LNCAP (cell line): ENCODE data around the gene PPP1R12C.

ENCODE experiments used
- CTCF ChIP-seq: fragments of 450-650 bp; IDR thresholded peaks from 2 replicates; pipeline ENCODE4 v1.5.1; 2017; ENCODE audit warnings: mild to moderate bottlenecking

The PPP1R12C gene

DNA sequence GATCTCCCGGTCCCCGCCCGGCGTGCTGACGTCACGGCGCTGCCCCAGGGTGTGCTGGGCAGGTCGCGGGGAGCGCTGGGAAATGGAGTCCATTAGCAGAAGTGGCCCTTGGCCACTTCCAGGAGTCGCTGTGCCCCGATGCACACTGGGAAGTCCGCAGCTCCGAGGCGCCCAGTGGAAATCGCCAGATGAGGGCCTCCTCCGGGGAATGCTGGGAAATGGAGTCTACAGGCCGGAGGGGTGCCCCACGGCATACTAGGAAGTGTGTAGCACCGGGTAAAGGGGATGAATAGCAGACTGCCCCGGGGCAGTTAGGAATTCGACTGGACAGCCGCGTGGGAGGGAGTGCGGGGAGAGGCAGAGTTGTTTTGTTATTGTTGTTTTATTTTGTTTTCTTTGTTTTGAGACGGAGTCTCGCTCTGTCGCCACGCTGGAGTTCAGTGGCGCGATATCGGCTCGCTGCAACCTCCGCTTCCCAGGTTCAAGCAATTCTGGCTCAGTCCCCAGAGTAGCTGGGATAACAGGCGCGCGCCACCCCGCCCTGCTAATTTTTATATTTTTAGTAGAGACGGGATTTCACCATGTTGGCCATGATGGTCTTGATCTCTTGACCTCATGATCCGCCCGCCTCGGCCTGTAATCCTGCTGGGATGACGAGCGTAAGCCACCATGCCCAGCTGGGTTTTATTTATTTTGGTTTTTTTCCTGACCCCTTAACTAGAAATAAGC is 390 bp upstream of the PPP1R12C start:
- TF ChIP-seq CTCF: no peak

GRCh38 chr19:55116232-55116858 is 1.1 kb downstream of the PPP1R12C start:
- no peak for TF ChIP-seq CTCF

DNA sequence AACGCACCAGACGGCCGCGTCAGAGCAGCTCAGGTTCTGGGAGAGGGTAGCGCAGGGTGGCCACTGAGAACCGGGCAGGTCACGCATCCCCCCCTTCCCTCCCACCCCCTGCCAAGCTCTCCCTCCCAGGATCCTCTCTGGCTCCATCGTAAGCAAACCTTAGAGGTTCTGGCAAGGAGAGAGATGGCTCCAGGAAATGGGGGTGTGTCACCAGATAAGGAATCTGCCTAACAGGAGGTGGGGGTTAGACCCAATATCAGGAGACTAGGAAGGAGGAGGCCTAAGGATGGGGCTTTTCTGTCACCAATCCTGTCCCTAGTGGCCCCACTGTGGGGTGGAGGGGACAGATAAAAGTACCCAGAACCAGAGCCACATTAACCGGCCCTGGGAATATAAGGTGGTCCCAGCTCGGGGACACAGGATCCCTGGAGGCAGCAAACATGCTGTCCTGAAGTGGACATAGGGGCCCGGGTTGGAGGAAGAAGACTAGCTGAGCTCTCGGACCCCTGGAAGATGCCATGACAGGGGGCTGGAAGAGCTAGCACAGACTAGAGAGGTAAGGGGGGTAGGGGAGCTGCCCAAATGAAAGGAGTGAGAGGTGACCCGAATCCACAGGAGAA is 1.9 kb downstream of the PPP1R12C start:
- no peak for TF ChIP-seq CTCF

DNA sequence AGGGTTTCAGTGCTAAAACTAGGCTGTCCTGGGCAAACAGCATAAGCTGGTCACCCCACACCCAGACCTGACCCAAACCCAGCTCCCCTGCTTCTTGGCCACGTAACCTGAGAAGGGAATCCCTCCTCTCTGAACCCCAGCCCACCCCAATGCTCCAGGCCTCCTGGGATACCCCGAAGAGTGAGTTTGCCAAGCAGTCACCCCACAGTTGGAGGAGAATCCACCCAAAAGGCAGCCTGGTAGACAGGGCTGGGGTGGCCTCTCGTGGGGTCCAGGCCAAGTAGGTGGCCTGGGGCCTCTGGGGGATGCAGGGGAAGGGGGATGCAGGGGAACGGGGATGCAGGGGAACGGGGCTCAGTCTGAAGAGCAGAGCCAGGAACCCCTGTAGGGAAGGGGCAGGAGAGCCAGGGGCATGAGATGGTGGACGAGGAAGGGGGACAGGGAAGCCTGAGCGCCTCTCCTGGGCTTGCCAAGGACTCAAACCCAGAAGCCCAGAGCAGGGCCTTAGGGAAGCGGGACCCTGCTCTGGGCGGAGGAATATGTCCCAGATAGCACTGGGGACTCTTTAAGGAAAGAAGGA is 2.8 kb downstream of the PPP1R12C start:
- TF ChIP-seq CTCF: no peak

DNA sequence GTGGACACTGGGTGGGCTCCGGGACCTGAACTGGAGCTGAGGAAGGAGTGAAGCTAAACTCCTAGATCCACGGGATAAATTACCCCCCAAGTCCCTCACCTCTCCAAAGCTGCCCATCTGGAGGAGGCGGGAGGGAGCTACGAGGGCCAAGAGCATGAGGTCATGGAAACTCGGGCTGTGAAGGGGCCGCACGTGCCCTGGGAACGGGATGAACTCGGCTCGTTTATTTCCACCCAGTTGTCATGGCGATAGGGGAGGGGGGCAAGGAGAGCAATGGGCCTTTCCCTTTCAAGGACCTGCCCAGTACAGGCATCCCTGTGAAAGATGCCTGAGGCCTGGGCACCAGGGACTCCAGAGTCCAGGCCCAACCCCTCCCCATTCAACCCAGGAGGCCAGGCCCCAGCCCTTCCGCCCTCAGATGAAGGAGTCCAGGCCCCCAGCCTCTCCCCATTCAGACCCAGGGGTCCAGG is 3.8 kb downstream of the PPP1R12C start:
- TF ChIP-seq CTCF: no peak

GRCh38 chr19:55112777-55113569 is 4.5 kb downstream of the PPP1R12C start:
- no peak for TF ChIP-seq CTCF

DNA sequence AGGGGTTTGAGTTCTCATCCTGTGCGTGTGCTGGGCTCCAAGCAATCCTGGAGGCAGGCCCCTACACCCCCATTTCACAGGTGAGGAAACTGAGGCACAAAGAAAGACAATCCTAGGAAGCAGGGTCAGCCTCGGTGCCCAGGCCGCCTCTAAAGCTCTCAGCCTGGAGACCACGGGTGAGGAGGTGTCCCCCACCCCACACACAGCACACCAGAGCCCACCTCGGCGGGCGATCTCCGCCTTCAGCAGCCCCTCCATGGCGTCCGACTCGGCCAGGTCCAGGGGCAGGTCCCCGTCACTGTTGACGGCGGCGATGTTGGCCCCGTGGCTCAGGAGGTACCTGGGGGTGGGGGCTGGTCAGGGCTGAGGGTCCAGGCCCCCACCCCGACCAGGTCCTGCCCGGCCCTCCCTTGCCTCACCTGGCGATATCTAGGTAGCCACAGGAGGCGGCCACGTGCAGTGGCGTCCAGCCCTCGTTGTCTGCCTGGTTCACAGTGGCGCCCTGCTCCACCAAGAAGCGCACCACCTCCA is 5.1 kb downstream of the PPP1R12C start:
- no peak for TF ChIP-seq CTCF
